H1 (cell line): Measurements from ENCODE around the gene YEATS4. TPM values are rescaled to one million over a fixed set of nuclear protein-coding genes. Genes with fewer than 3 reads are reported as not detected.

Experiments
- CTCF ChIA-PET: fragments of 300-600 bp; sonication (Branson Sonifier 250); formaldehyde crosslinking; loops from one replicate; lab custom pipeline; 2021; ENCODE audit not compliant: partially characterized antibody; lab: Charles Lee
- POLR2A ChIA-PET: fragments of 300-600 bp; sonication (Branson Sonifier 250); formaldehyde crosslinking; loops from one replicate; lab custom pipeline; 2021; ENCODE audit warnings: inconsistent platforms; ENCODE audit not compliant: partially characterized antibody; lab: Charles Lee
- DNase-seq, 2 experiments: peaks; one replicate each; pipeline versions ENCODE4 v3.0.0 to v3.0.0-alpha.2; 2010 to 2022; ENCODE audit warnings: low spot score in 2 of 2, low read depth in 1 of 2, mixed read lengths in 1 of 2
- FAIRE-seq: peaks from 2 replicates; lab custom pipeline; 2011; peaks lifted over from hg19 to GRCh38; lab: Jason Lieb, UNC
- H2AFZ ChIP-seq: 2 replicates; pipeline ENCODE4 v1.8.1; 2012; ENCODE audit warnings: low read length, inconsistent platforms
- H2AK5ac ChIP-seq: 2 replicates; pipeline ENCODE4 v1.6.1; 2013; ENCODE audit warnings: low read depth, low read length
- H2BK120ac ChIP-seq: replicated peaks from 2 replicates; pipeline ENCODE3; 2013; ENCODE audit warnings: low read depth, low read length, inconsistent platforms
- H2BK12ac ChIP-seq: 2 replicates; pipeline ENCODE4 v1.6.1; 2013; ENCODE audit warnings: low read depth, low read length
- H2BK15ac ChIP-seq: 2 replicates; pipeline ENCODE4 v1.6.1; 2013; ENCODE audit warnings: low read length
- H2BK20ac ChIP-seq: 2 replicates; pipeline ENCODE4 v1.6.1; 2013; ENCODE audit warnings: low read length
- H2BK5ac ChIP-seq: 2 replicates; pipeline ENCODE4 v1.6.1; 2013; ENCODE audit warnings: low read depth, low read length
- H3K14ac ChIP-seq: 2 replicates; pipeline ENCODE4 v1.6.1; 2013; ENCODE audit warnings: inconsistent platforms; ENCODE audit not compliant: insufficient read length
- H3K18ac ChIP-seq: 2 replicates; pipeline ENCODE4 v1.6.1; 2013; ENCODE audit warnings: low read length; ENCODE audit errors: extremely low read depth
- H3K23ac ChIP-seq: 2 replicates; pipeline ENCODE4 v1.6.1; 2013; ENCODE audit warnings: inconsistent platforms; ENCODE audit not compliant: insufficient read length
- H3K23me2 ChIP-seq: 2 replicates; pipeline ENCODE4 v1.6.1; 2013; ENCODE audit warnings: low read depth, low read length
- H3K27ac ChIP-seq: 2 replicates; pipeline ENCODE4 v1.6.1; 2011; ENCODE audit warnings: low read depth, low read length, inconsistent platforms
- H3K27me3 ChIP-seq, 4 experiments: replicated peaks in 1 of 4; 1 replicate in 1 of 4; 2 replicates in 3 of 4; pipeline versions ENCODE4 v1.6.1 to v1.8.1; 2011 to 2013; ENCODE audit warnings: low read length in 3 of 4, mild to moderate bottlenecking in 3 of 4, inconsistent platforms in 2 of 4, mixed read lengths in 2 of 4, moderate library complexity in 1 of 4; ENCODE audit not compliant: control insufficient read depth in 3 of 4, insufficient read depth in 3 of 4; ENCODE audit errors: extremely low read depth in 1 of 4
- H3K36me3 ChIP-seq, 4 experiments: 2 replicates each; pipeline versions ENCODE4 v1.6.1 to v1.8.1; 2011 to 2013; ENCODE audit warnings: mild to moderate bottlenecking in 4 of 4, low read length in 3 of 4, moderate library complexity in 2 of 4, control low read depth in 1 of 4, inconsistent platforms in 1 of 4; ENCODE audit not compliant: insufficient read depth in 4 of 4, control insufficient read depth in 2 of 4
- H3K4ac ChIP-seq: replicated peaks from 2 replicates; pipeline ENCODE3; 2013; ENCODE audit warnings: low read length, low read depth, mixed read lengths, inconsistent platforms; ENCODE audit not compliant: insufficient read length
- H3K4me1 ChIP-seq, 4 experiments: replicated peaks in 1 of 4; 1 replicate in 1 of 4; 2 replicates in 3 of 4; pipeline versions ENCODE4 v1.6.1 to v1.8.1; 2011 to 2013; ENCODE audit warnings: low read length in 3 of 4, inconsistent platforms in 2 of 4, mixed read lengths in 1 of 4; ENCODE audit not compliant: insufficient read depth in 4 of 4, control insufficient read depth in 3 of 4
- H3K4me2 ChIP-seq, 2 experiments: 2 replicates each; pipeline versions ENCODE4 v1.6.1 to v1.8.1; 2011 to 2013; ENCODE audit warnings: low read depth in 2 of 2, low read length in 2 of 2, control low read depth in 1 of 2, inconsistent platforms in 1 of 2, mild to moderate bottlenecking in 1 of 2; ENCODE audit not compliant: insufficient read depth in 1 of 2
- H3K4me3 ChIP-seq, 4 experiments: fragments of 200-600, 300-600 bp in 1 of 4; sonication (generic), shearing (Covaris generic), sonication (Bioruptor Twin) in 1 of 4; 2 replicates each; pipeline versions ENCODE4 v1.5.1 to v1.8.1; 2011 to 2016; ENCODE audit warnings: low read length in 4 of 4, low read depth in 3 of 4, control low read depth in 2 of 4, inconsistent platforms in 2 of 4, mild to moderate bottlenecking in 2 of 4, mixed read lengths in 1 of 4, moderate library complexity in 1 of 4; ENCODE audit not compliant: insufficient read depth in 2 of 4; ENCODE audit errors: extremely low read depth in 1 of 4
- H3K56ac ChIP-seq: replicated peaks from 2 replicates; pipeline ENCODE3; 2013; ENCODE audit warnings: low read depth, mild to moderate bottlenecking, mixed read lengths, low read length, inconsistent platforms; ENCODE audit not compliant: insufficient read length
- H3K79me1 ChIP-seq: 2 replicates; pipeline ENCODE4 v1.6.1; 2013; ENCODE audit warnings: low read depth, low read length, control low read depth
- H3K79me2 ChIP-seq, 2 experiments: 2 replicates each; pipeline versions ENCODE4 v1.6.1 to v1.8.1; 2012 to 2013; ENCODE audit warnings: low read length in 2 of 2, mild to moderate bottlenecking in 2 of 2, inconsistent platforms in 1 of 2; ENCODE audit not compliant: insufficient read depth in 2 of 2, control insufficient read depth in 1 of 2
- H3K9ac ChIP-seq, 4 experiments: replicated peaks in 1 of 4; 1 replicate in 1 of 4; 2 replicates in 3 of 4; pipeline versions ENCODE4 v1.6.1 to v1.8.1; 2011 to 2013; ENCODE audit warnings: low read depth in 3 of 4, low read length in 3 of 4, control low read depth in 2 of 4, mild to moderate bottlenecking in 2 of 4, moderate library complexity in 2 of 4, inconsistent platforms in 1 of 4; ENCODE audit errors: extremely low read depth in 1 of 4
- H3K9me3 ChIP-seq, 2 experiments: 2 replicates each; pipeline versions ENCODE4 v1.6.1 to v1.8.1; 2012 to 2013; ENCODE audit warnings: mild to moderate bottlenecking in 2 of 2, moderate library complexity in 2 of 2, control low read depth in 1 of 2, inconsistent platforms in 1 of 2, low read depth in 1 of 2, low read length in 1 of 2, mixed read lengths in 1 of 2; ENCODE audit not compliant: insufficient read depth in 2 of 2
- H4K20me1 ChIP-seq, 2 experiments: replicated peaks in 1 of 2; 2 replicates each; pipeline versions ENCODE3 to v1.8.1; 2011 to 2013; ENCODE audit warnings: inconsistent platforms in 2 of 2, low read length in 2 of 2, mild to moderate bottlenecking in 1 of 2; ENCODE audit not compliant: insufficient read depth in 2 of 2, control insufficient read depth in 1 of 2
- H4K5ac ChIP-seq: 2 replicates; pipeline ENCODE4 v1.6.1; 2013; ENCODE audit warnings: low read length, low read depth, mixed read lengths, inconsistent platforms; ENCODE audit not compliant: insufficient read length
- H4K8ac ChIP-seq: 2 replicates; pipeline ENCODE4 v1.8.0; 2013; ENCODE audit warnings: mild to moderate bottlenecking, moderate library complexity, low read length, inconsistent platforms; ENCODE audit not compliant: insufficient read depth; ENCODE audit errors: extremely low read depth
- H4K91ac ChIP-seq: replicated peaks from 2 replicates; pipeline ENCODE3; 2013; ENCODE audit warnings: low read length, mixed read lengths, inconsistent platforms; ENCODE audit not compliant: insufficient read length
- CHD1 ChIP-seq: IDR thresholded peaks from 2 replicates; pipeline ENCODE4 v1.6.1; 2012; ENCODE audit warnings: low read depth, low read length, improper control_type of control experiment
- HDAC6 ChIP-seq: IDR thresholded peaks from one replicate; pipeline ENCODE4 v1.7.1; 2012; ENCODE audit warnings: low read depth, mild to moderate bottlenecking, inconsistent platforms, low read length, moderate library complexity
- ZNF274 ChIP-seq: IDR thresholded peaks from 2 replicates; pipeline ENCODE4 v1.7.0; 2012; ENCODE audit warnings: low read length, borderline replicate concordance; ENCODE audit errors: extremely low read depth
- WGBS, 2 experiments: shearing (Covaris generic) in 1 of 2; methylation state at CpG; one replicate each; pipeline versions ENCODE4 v1.1.6 to v1.1.7; 2013 to 2015; ENCODE audit warnings: low lambda C conversion rate in 2 of 2, mixed read lengths in 2 of 2, inconsistent platforms in 1 of 2, low coverage in 1 of 2, missing lambda C conversion rate in 1 of 2; ENCODE audit not compliant: insufficient replicate concordance in 2 of 2, insufficient coverage in 1 of 2, insufficient read length in 1 of 2; ENCODE audit errors: extremely low coverage in 1 of 2, missing lambda C conversion rate in 1 of 2; 5-methylcytosine and 5-hydroxymethylcytosine counted together
- polyA plus RNA-seq, 7 experiments: library from polyadenylated mRNA; depleted of rRNA in 3 of 7; stranded (reverse) in 5 of 7; unstranded in 2 of 7; fragments of >200 nt in 5 of 7; fragments of 200-250 nt in 2 of 7; gene quantifications; 1 replicate in 5 of 7; 2 replicates in 1 of 7; 4 replicates in 1 of 7; pipeline versions ENCODE4 v1.2.1 to v1.2.3, GENCODE V29; 2011 to 2013; ENCODE audit warnings: missing spikeins in 2 of 7, mixed read lengths in 2 of 7
- total RNA-seq: library from RNA; stranded (reverse); fragmentation: NEBNext Ultra II Directional; extraction: Animal tissue kit (Norgen Biotek cat#: 25700); gene quantifications from 2 replicates; pipeline ENCODE4 v1.2.1, GENCODE V29; 2021

The YEATS4 gene
- total and polyA plus RNA-seq, 2 of the 8 experiments (the other 6 are each of a cell fraction or from before 2014, with no cell fraction given): 25.7 to 32.5 TPM

GRCh38 chr12:69350777-69351176 lies 8.8 kb upstream of the YEATS4 start:
- H4K91ac ChIP-seq: no peak overlapping the region
- no peak overlapping the region for H3K56ac ChIP-seq
- no peak overlapping the region for H3K23ac ChIP-seq
- no peak overlapping the region for H2AK5ac ChIP-seq
- no peaks in the 10 kb centered on the region for H3K79me1 ChIP-seq
- no peak overlapping the region for H2BK20ac ChIP-seq
- no peaks in the 10 kb centered on the region for H3K36me3 ChIP-seq
- H4K5ac ChIP-seq: no peak overlapping the region
- no peak overlapping the region for H4K8ac ChIP-seq
- no peak for FAIRE-seq
- no peaks in the 10 kb centered on the region for H3K79me2 ChIP-seq
- POLR2A ChIA-PET: no interaction called here
- no peak overlapping the region for H2AFZ ChIP-seq
- no peak overlapping the region for H2BK12ac ChIP-seq
- H2BK5ac ChIP-seq: no peak overlapping the region
- no peak overlapping the region for H3K14ac ChIP-seq
- H2BK15ac ChIP-seq: no peak overlapping the region
- TF ChIP-seq HDAC6 (no peak), CHD1 (no peak), ZNF274 (no peak)
- no peak overlapping the region for H2BK120ac ChIP-seq
- no peak overlapping the region for H3K4ac ChIP-seq
- WGBS, 2 experiments: 88% methylated on average over 1 of the region's 1 CpG; no CpG with 5 or more reads in 1 of the 2 experiments
- DNase-seq: no peak
- no peaks in the 10 kb centered on the region for H3K27me3 ChIP-seq
- no peaks in the 10 kb centered on the region for H3K23me2 ChIP-seq
- H3K4me2 ChIP-seq: no peak overlapping the region
- no peaks in the 10 kb centered on the region for H4K20me1 ChIP-seq
- H3K4me1 ChIP-seq: peaks cover 0 to 5% (median 0%) of the 10 kb centered on the region in 4 experiments; a peak in 3 of 7 replicates
- CTCF ChIA-PET: interaction anchor here (0.6 kb wide), 2 partner anchors 107 to 290 kb away, joined by 3 to 4 read pairs; no protein-coding TSS in a partner anchor
- H3K9ac ChIP-seq: no peak overlapping the region
- H3K9me3 ChIP-seq: no peaks in the 10 kb centered on the region
- no peak overlapping the region for H3K27ac ChIP-seq
- H3K18ac ChIP-seq: no peak overlapping the region
- H3K4me3 ChIP-seq: no peak overlapping the region
